ENCODE measurements around the gene RGS12.

Gene RGS12

GRCh38 chr4:3334316-3334715 is 41.5 kb downstream of the RGS12 start:
- DNase-seq: no peak

GRCh38 chr4:3335385-3335784 is 42.6 kb downstream of the RGS12 start:
- no peak for DNase-seq

GRCh38 chr4:3335982-3336381 is 43.2 kb downstream of the RGS12 start:
- DNase-seq: no peak

- no peak for DNase-seq
Observed at GRCh38 chr4:3336382-3337356, 43.8 kb downstream of the RGS12 start.

GRCh38 chr4:3337357-3337732 is 44.5 kb downstream of the RGS12 start:
- no peak for DNase-seq

- no peak for DNase-seq
Observed at GRCh38 chr4:3337811-3338210, 45.0 kb downstream of the RGS12 start.

GRCh38 chr4:3338321-3338838 is 45.6 kb downstream of the RGS12 start:
- no peak for DNase-seq

GRCh38 chr4:3338976-3339531 is 46.2 kb downstream of the RGS12 start:
- no peak for DNase-seq

GRCh38 chr4:3339577-3339976 is 46.8 kb downstream of the RGS12 start:
- DNase-seq: no peak

GRCh38 chr4:3340038-3340699 is 47.3 kb downstream of the RGS12 start:
- DNase-seq: no peak

- DNase-seq: no peak
Observed at GRCh38 chr4:3340700-3341083, 47.9 kb downstream of the RGS12 start.

GRCh38 chr4:3341760-3342159 is 48.9 kb downstream of the RGS12 start:
- no peak for DNase-seq

- no peak for DNase-seq
Observed at GRCh38 chr4:3342182-3342854, 49.5 kb downstream of the RGS12 start.

All from activated CD4-positive, alpha-beta T cell treated with anti-CD3 and anti-CD28 coated beads, Interleukin-10, Interleukin-2, amounts not matched to agents 100 ng/mL and 50 ng/mL, durations not matched to agents 16 hours and 8 hours (primary cell).